Ramos (cell line): ENCODE results near the gene LIMD2.
"Not testable (repeated sequence)": the region's sequence is repeated elsewhere in the genome, so short reads cannot be mapped to it uniquely, and the experiment has no call there.

Experiments used
- in situ Hi-C: fragments of 300-500 bp; cut with MboI; formaldehyde crosslinking; loops from one replicate; pipeline ENCODE4 v1.14.3; 2022; ENCODE audit warnings: low sequenced_read_pairs; ENCODE audit not compliant: unreplicated experiment

Gene LIMD2

DNA sequence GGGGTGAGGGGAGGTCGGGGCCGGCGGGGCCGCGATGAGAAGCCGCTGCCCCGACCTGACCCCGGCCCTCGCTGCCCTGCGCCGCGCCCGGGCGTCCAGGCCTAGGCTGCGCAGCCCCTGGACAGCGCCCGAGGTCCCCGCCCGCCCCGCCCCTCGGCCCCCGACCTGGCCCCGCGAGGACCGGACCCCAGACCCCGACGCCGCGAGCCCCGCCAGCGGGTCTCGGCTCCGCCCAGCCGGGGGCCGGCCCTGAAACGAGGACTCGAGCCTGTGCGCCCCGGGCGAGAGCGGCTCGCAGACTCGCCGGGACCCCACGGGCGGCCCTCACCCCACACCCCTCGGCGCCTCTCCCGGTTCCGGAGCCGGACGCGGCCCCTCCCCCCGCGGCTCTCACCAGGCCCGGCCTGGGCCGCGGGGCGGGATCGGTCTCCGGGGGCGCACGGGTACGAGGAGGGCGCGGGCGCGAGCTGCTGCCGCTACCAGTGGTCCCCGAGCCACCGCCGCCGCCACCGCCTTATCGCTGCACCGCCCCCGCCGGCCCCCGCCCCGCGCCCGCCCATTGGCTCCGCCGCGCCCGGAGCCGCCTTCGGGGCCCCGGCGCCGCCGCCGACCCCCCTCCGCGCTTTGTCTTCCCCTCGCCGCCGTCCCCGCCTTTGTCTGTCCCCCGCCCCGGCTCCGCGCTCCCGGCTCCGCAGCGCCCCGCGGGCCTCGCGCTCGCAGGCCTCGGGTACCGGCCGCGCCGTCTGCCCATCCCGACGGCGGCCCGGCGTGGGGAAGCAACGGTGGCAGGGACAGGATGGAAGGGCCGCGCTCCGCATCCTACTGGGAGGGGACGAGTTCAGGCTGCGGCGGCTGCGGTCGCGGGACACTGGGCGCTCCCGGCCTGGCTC lies at the start of gene LIMD2:
TSS of gene LIMD2 (minus strand) at position 488 of the 890 bp plus-strand sequence. CDS start 827 bp downstream, outside the sequence.
- in situ Hi-C loops, result no loop called here

DNA sequence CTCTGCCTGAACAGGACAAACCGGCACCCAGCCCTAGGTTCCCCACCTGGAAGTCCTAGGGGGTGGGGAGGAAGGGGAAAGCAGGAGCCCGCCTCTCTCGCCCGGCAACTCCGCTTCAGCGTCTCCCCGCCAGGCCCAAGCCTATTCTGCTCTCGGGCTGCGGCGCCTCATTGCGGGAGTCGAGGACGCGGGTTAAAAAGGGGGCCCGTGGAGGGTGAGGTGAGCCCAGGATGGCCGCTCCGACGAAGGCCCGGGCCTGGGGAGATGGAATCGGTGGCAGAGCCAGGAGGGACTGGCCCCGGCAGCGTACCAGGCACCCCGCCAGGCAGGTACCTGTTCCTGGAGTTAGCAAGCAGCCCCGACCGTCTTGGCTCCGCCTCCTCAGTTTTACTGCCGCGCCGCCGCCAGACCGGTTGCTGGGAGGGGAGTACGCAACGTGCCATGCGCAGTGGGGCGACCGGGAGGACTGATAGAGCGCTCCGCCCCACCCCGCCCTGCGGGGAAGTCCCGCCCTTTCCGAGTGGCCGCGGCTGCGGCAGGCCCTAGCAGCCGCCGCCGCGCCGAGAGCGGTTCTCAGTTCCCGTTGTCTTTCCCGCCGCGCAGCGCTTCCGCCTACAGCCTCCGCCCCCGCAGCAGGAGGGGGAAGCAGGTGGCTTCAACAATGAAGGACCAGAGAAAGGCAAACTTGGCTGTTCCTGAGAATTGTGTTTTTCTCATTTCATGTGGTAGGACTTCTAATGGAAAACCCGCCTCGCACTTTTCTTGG lies 41.7 kb upstream of the LIMD2 start, which contains the start of gene STRADA:
TSS of gene STRADA (minus strand) at position 392 of the 766 bp plus-strand sequence. CDS start 13,430 bp downstream, outside the sequence.
- in situ Hi-C loops, result no loop called here

DNA sequence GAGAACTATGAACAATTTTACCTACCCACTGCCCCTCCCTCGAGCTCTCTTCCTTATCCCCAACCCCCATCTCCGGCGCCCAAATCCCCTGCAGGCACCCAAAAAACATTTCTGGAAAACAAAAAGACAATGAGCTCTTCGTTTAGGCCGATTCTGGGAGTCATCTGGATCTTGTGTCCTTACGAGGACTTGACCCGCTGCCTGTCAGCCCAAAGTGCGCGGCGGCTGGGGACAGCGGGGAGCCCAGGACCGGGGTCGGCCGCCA lies 41.1 kb upstream of the LIMD2 start:
- in situ Hi-C loops, result no loop called here

DNA sequence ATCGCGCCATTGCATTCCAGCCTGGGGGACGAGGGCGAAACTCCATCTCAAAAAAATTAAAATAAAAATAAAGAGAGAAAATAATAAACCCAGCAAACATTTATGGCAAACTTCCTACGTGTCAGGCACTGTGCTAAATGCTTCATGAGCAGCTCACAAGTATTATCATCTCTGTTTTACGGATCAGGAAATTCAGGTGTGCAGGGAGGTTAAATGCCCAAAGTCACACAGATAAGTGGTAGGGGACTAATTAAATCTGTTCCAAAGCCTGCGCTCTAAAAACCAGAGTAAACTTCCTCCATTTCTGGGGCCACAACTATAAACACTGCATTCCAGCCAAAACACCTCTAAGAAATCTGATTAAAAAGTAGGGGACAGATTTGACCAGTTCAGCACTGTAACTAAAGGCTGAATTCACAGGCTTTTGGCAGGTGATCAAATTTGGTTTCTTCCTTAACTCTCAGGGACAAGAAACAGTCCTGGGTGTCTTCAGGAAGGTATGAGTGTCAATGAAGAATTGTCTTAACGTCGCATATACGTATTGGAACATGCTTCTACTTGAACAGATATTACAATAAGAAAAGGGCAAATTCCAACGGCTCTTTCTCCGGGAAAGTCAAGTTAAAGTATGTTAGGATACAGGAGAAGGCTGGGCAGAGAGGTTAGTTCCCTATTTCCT lies 40.7 kb upstream of the LIMD2 start:
- in situ Hi-C loops, result no loop called here

DNA sequence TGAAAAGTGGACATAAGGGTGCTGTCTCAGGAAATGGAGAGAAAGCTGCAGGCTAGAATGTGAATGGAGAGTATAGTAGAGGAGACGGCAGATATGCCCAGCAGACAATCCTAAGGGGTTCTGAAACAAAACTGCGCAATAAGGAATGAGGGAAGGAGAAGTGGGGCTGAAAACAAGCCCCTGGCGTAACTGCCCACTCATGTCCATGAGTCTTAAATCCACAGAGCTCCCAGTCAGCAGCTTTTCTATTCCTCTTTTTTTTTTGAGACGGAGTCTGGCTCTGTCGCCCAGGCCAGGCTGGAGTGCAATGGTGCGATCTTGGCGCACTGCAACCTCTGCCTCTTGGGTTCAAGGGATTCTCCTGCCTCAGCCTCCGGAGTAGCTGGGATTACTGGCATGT lies 35.8 kb upstream of the LIMD2 start:
- in situ Hi-C loops, result no loop called here

DNA sequence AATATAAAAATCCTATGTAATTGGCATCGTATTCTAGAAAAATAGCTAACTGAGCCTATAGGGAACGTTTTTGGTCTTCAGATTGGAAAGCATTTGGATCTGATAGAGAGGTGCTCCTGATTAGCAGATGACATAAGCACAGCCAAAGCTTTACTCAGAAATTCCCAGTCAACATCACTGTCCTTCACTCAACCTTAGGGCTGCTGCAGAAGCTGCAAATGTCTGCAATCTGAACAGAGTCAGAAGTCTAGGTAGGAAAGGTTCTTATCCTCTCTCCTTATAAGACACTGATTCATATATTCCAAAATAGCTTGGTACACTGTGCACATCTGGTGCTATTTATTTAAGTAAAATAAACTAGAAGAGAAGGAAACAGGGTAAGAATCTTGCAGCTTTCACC lies 22.5 kb upstream of the LIMD2 start:
- in situ Hi-C loops, result no loop called here

DNA sequence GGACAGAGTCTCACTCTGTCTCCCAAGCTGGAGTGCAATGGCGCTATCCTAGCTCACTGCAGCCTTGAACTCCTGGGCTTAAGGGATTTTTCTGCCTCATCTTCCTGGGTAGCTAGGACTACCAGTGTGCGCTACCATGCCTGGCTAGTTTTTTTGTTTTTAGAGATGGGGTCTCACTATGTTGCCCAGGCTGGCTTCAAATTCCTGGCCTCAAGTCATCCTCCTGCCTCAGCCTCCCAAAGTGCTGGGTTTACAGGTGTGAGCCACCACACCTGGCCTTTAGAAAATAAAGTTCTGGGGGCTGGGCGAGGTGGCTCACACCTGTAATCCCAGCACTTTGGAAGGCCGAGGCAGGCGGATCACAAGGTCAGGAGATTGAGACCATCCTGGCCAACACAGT lies 20.3 kb upstream of the LIMD2 start:
- in situ Hi-C loops, result not testable (repeated sequence)

DNA sequence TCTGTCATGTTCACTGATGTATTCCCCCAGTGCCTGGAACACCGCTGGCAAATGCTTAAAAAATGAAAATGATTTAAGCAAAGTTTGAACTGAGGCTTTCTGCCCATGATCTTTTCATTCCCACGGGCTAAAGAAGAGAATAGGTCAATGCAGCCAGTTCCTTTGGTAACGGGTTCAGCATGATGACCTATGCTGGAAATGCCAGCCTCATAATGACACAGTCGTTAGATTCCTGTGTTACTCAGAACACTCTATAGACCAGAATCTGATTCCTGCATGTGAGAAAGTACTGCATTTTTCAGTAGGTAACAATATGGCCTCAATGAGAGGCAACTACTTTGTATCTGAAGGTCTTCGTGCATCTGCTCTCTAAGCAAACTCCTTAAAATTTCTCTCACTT lies 19.1 kb upstream of the LIMD2 start:
- in situ Hi-C loops, result no loop called here

DNA sequence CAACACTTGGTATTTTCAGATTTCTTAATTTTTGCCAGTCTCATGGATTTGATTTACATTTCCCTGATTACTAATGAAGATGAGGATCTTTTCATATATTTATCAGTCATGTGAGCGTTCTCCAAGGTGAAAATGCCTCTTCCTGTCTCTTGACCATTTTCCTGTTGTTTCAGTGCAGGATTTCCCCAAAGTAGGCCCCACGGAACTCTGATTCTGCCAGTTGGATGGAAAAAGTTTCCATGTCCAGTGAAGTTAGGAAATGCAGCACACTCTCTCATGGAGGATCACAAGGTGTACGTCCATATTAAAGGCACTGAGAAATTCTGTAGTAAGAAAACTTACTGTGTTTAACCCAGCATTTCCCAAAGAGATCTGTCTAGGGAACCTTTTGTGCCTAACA lies 16.5 kb upstream of the LIMD2 start:
- in situ Hi-C loops, result no loop called here

DNA sequence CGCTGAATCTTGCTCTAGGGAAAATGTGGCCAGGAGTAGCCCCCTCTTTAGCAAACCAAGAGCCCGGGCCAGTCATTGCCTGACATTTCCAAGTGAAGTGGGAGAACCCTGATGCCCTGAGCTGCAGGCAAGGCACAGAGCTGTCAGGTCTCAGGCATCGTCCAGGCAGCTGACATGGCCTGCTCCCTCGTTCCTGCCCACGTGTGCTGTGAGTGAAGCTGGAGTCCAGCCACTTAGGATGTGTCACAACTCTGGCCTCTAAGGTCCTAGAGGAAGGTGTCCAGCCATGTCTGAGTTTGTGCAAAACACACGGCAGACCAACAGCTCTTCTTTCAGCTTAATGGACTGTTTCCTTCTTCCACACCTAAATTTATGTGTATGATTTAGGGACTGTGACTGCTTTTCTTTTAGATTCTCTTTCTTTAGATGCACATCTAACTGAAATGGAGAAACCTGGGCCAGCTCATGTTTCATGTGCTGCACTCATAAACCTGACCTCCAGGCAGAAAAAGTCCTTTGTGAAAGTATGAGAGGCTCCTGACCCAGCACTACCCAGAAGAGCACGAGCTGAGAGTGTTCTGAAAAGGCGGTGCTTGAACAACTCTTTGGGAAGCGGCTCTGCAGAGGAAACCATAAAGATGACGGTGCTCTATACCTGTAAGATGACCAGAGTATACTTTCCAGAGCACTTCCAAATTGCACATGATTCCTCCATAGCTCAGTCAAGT lies 14.8 kb upstream of the LIMD2 start:
- in situ Hi-C loops, result no loop called here

DNA sequence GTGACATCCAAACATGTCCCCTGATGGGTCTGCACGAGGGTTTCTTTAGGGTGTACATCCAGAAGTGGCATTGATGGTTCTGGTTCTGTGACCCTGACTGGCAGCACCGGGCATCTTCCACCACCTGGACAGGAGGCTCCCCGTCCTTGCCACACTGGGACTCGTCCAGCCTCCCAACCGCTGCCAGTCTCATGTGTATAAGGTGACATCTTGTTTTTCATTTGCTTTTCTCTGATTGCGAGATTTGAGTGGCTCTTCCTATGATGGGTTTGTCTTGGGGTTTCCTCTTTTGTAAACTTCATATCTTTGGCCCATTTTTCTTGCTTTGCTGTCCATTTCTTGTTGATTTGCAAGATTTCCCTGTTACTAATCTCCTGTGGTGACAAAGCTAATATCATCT lies 9.2 kb upstream of the LIMD2 start:
- in situ Hi-C loops, result no loop called here

DNA sequence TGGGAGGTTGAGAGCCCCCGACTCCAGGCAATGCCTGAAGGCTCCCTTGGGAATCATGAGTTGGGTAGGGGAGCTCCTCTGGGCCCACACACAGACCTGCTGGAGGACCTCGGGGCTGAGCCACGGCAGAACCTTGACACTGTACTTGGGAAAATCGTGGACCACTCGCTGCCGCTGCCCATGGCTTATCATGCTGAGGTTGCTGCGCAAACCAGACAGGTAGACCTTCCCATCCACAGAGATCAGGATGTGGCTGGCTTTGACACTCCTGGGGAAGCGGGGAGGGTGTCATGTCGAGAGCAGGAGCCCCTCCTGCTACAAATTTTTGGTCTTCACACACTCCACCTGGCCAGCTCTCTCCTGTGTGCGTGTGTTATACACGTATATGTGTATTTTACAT lies 7.2 kb upstream of the LIMD2 start:
- in situ Hi-C loops, result no loop called here

DNA sequence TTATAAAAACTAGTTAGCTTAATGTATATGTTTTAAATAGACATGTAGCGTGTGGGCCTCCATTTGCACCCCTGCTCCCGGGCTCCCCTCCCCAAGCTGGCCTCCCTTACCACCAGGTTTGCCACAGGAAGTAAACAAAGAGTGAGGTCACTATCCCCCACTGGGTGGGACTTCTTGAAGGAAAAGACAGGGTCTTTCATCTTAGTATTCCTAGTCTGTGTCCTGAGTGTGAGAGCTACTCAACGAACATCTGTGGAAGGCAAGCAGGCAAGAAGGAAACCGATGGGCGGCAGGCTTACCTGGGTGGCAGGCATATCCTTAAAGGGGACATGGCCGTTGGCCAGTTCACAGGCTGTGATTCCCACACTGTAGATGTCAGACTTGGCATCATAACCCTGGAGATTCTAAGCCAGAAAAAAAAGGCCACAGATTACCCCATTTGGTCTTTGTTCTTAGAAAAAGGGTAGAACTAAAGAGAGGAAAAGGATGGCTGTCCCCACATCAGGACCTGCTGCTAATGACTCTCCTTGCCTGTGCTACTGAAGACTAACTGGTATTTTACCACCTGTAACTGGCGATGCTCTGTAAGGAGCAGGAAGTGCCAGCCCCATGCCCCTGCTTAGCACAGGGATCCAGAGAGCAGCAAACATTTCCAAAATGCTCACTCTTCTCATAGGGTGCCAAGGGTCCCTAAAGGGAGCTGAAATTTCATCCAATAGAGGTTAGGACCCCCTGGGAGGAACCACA lies 6.6 kb upstream of the LIMD2 start:
- in situ Hi-C loops, result no loop called here

DNA sequence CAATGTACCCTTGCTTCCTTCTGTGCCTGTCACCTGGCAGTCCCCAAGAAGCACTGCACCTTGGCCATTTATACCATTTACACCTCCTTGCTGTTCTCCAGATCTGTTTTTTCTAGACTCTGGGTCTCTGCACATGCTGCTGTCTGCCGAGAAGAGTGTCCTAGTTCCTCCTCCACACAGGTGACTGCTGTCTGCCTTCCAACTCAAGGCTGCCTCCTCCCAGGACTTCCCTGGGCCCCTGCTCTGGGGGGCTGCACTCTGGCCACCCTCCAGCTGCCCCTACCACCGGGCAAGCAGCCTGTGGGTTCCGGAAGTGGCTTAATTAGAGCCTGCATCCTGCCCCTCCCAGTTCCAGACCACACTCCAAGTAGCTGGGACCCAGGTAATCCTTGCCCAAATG lies 5.7 kb upstream of the LIMD2 start:
- in situ Hi-C loops, result no loop called here

DNA sequence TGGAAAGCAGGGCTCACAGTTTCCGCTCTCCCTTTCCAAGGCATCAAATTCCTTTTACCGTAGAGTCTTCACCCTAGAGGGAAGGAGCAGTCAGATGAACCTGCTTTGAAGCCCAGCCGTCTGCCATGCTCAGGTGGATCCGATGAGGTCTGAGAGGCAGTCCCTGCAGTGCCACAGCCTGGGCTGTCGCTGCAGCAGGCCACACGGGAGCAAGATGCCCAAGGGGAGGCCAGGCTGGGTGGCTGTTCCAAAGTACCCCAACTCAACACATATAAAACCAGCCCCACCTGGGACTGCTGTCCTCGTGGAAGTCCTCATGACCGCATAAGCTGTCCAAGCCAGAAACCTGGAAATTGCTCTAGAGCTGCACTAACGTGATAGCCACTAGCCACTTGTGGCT lies 4.9 kb upstream of the LIMD2 start:
- in situ Hi-C loops, result no loop called here

DNA sequence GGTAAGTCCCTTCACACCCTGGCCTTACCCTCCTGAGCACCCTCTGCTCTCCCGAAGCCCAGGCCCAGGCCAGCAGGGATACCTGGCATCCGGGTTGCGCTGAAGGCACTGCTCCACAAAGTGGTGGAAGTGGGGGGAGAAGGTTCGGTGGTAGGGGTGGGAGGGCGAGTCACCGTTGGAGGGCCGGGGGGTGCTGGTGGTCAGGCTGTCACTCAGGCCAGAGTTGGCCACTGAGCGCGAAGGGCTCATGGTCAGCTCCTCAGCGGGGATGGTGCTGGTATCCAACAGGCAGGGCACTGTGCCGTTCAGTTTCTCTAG lies 4.3 kb upstream of the LIMD2 start:
- in situ Hi-C loops, result no loop called here

DNA sequence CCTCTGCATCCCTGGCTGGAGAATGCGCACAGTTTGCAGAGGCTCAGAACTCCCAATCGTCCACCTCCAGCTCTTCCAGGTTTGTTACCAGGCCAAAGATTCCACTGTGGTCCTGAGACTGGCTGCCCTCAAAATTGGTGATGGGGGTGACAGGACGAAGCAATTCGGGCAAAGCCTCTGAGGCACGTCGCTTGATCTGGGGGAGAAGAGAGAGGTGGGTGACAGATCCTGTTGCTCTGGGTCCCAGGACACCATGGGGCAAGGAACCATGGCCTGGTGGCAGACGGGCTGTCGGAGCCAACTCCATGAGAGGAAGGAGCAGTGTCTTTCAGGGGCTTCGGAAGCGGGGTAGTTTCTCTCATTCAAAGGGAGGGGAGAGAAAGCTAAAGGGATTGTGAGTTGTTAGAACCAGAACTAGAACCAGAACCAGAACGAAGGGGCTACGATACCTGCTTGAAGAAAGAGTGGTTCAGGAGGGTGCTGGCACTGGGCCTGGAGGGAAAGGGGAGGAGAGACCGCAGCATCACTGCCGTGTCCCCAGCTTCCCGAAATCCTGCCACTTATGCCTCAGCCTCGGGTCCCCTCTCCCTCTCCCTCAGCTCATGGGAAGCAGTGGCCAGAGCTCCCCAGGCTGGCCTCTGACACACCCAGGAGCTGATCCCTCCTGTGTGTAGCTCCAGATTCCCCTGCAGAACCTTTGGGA lies 3.8 kb upstream of the LIMD2 start:
- in situ Hi-C loops, result no loop called here

DNA sequence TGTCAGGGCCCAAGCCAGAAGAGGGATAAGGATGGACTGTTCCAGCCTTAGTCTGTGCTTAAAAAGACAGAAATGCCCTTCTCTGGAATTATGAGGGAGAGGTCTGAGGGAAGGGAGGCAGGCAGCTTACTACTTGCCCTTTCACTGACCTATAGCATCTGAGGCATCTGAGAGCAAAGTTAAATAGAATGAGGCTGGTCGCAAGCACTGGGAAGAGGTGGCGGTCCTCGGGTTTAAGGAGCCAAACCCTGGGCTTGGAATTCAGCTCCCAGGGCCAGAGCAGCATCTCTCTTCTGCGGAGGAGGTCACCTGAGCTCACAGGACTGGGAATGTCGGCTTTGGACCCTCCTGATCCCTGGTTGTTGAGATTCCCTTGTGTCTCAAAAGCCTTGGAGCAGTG lies 3.1 kb upstream of the LIMD2 start:
- in situ Hi-C loops, result no loop called here

DNA sequence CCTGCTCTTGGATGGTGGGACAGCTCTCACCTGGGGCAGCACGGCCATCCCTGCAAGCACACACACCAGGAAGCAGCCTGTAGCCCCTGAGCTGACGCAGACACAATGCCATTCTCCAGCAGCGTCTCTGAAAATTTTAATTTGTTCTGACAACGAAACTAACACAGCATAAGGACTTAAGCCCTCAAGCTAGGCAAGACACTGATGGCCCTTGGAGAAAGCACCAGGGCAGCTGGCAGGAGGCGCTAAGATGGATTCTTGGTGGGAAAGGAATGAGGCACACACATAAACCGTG lies 2.7 kb upstream of the LIMD2 start:
- in situ Hi-C loops, result no loop called here
